ENCODE results near the gene KRTAP23-1. TPM values are rescaled to one million over a fixed set of nuclear protein-coding genes. Genes with fewer than 3 reads are reported as not detected.

The KRTAP23-1 gene
- polyA plus RNA-seq, 2 donors, result not detected

DNA sequence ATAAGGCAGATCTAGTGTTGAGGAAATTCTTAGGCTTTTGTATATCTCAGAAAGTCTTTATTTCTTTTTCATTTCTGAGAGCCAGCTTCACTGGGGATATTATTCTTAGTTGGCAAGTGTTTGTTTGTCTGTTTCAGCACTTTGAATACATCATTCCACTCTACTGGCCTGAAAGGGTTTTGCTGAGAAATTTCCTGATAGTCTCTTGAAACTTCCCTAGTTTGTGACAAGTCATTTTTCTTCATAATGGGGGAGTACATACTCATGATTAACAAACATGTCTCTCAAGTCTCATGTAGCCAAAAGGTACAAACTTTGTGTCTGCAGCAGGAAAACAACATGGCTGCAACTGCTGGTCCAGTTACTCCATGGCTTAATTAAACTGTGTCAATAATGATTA lies 22.0 kb downstream of the KRTAP23-1 start:
- no peaks in the 10 kb centered on the region for H3K9me3 ChIP-seq (ENCODE audit: control insufficient read depth in 2 of 2, insufficient read depth in 1 of 2, low read depth in 1 of 2, low read length in 1 of 2)
- H3K36me3 ChIP-seq (ENCODE audit: control insufficient read depth in 2 of 2, insufficient read depth in 2 of 2, low read length in 1 of 2), result no peaks in the 10 kb centered on the region
- H3K4me3 ChIP-seq (ENCODE audit: low read depth in 1 of 2, low read length in 2 of 2), result no peak overlapping the region
- H3K27me3 ChIP-seq (ENCODE audit: control insufficient read depth in 1 of 2, insufficient read depth in 2 of 2, low read length in 2 of 2), result no peaks in the 10 kb centered on the region
- no peak overlapping the region for H3K27ac ChIP-seq (ENCODE audit: low read depth in 2 of 2, low read length in 1 of 2)
- no peaks in the 10 kb centered on the region for H3K4me1 ChIP-seq (ENCODE audit: control insufficient read depth in 2 of 2, insufficient read depth in 2 of 2, low read length in 1 of 2)

DNA sequence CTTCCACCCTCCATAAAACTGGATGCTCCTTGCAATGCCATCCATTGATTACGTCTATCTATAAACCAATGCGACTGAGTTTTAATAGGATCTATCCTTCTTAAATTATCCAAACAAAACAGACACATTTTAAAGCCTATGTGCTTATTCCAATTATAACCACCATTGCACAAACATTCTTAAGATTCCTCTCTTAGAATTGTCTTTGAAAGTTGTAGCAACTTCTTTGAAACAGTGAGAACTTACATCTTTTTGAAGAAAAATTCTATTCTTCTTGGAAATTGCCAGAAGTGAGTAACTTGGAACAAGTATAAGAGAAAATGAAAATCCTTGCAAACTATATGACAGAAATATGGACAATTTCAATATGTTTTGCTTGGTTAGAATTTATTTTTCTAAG lies 28.2 kb downstream of the KRTAP23-1 start, which contains the start of gene KRTAP26-1:
Gene KRTAP26-1, minus strand, starts transcription at position 101 of the 400 bp plus-strand sequence. CDS start 280 bp downstream, outside the sequence.
- Histone ChIP-seq H3K36me3 (ENCODE audit: control insufficient read depth in 2 of 2, insufficient read depth in 2 of 2, low read length in 1 of 2) (no peaks in the 10 kb centered on the region), H3K4me3 (ENCODE audit: low read depth in 1 of 2, low read length in 2 of 2) (no peak within 1 kb of the TSS), H3K27me3 (ENCODE audit: control insufficient read depth in 1 of 2, insufficient read depth in 2 of 2, low read length in 2 of 2) (no peaks in the 10 kb centered on the region), H3K4me1 (ENCODE audit: control insufficient read depth in 2 of 2, insufficient read depth in 2 of 2, low read length in 1 of 2) (no peaks in the 10 kb centered on the region), H3K9me3 (ENCODE audit: control insufficient read depth in 2 of 2, insufficient read depth in 1 of 2, low read depth in 1 of 2, low read length in 1 of 2) (peaks cover 0 to 2% of the 10 kb centered on the region in 2 donors), H3K27ac (ENCODE audit: low read depth in 2 of 2, low read length in 1 of 2) (no peak within 1 kb of the TSS)
- WGBS, 2 donors, result 80 to 90% methylated on average over 2 of the region's 2 CpGs

DNA sequence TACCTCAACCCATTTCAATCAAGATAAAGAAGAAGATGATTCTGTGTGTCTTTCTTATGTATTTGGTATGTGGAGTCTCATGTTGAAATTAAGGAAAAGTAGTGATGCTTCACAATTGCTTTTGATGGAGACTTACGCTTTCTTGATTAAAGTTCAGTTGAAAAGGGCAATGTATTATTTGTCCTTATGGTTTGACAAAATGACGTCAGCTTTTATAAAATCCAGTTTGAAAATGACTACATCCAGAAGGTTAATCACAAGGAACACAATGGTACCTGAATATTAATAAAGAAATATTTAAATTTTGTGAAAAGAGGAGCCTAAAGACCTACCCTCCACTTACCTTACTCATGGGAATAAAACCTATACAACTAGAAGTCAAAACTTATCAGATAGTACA lies 32.7 kb downstream of the KRTAP23-1 start:
- H3K27me3 ChIP-seq (ENCODE audit: control insufficient read depth in 1 of 2, insufficient read depth in 2 of 2, low read length in 2 of 2), result no peaks in the 10 kb centered on the region
- WGBS, 2 donors, result 91% methylated on average over 2 of the region's 2 CpGs
- peaks cover 0 to 2% of the 10 kb centered on the region in 2 donors for H3K9me3 ChIP-seq (ENCODE audit: control insufficient read depth in 2 of 2, insufficient read depth in 1 of 2, low read depth in 1 of 2, low read length in 1 of 2)
- H3K4me3 ChIP-seq (ENCODE audit: low read depth in 1 of 2, low read length in 2 of 2), result no peak overlapping the region
- H3K27ac ChIP-seq (ENCODE audit: low read depth in 2 of 2, low read length in 1 of 2), result no peak overlapping the region
- no peaks in the 10 kb centered on the region for H3K4me1 ChIP-seq (ENCODE audit: control insufficient read depth in 2 of 2, insufficient read depth in 2 of 2, low read length in 1 of 2)
- H3K36me3 ChIP-seq (ENCODE audit: control insufficient read depth in 2 of 2, insufficient read depth in 2 of 2, low read length in 1 of 2), result no peaks in the 10 kb centered on the region

DNA sequence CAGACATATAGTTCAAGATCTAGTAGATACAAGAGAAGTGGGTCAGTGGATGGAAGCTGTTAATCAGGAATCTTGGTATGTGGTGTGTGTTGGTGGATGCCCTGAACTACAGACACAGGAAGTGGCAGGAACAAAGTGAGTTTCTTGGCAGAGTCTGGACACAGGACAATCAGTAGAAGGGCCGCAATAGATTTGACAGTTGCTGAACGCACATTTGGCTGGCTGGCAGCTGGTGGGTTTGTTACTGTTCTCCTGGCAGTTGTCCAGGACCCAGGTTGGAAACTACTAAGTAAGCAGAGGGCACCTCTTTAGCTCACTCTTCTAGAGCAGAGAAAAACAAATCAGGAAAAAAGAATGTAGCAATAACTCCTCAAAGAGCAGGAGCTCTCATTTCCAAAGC lies 41.5 kb downstream of the KRTAP23-1 start:
- no peak overlapping the region for H3K4me3 ChIP-seq (ENCODE audit: low read depth in 1 of 2, low read length in 2 of 2)
- no peaks in the 10 kb centered on the region for H3K36me3 ChIP-seq (ENCODE audit: control insufficient read depth in 2 of 2, insufficient read depth in 2 of 2, low read length in 1 of 2)
- no peaks in the 10 kb centered on the region for H3K4me1 ChIP-seq (ENCODE audit: control insufficient read depth in 2 of 2, insufficient read depth in 2 of 2, low read length in 1 of 2)
- H3K9me3 ChIP-seq (ENCODE audit: control insufficient read depth in 2 of 2, insufficient read depth in 1 of 2, low read depth in 1 of 2, low read length in 1 of 2), result no peaks in the 10 kb centered on the region
- H3K27me3 ChIP-seq (ENCODE audit: control insufficient read depth in 1 of 2, insufficient read depth in 2 of 2, low read length in 2 of 2), result no peaks in the 10 kb centered on the region
- no peak overlapping the region for H3K27ac ChIP-seq (ENCODE audit: low read depth in 2 of 2, low read length in 1 of 2)
- 57 to 60% methylated on average over 2 of the region's 2 CpGs for WGBS, 2 donors

DNA sequence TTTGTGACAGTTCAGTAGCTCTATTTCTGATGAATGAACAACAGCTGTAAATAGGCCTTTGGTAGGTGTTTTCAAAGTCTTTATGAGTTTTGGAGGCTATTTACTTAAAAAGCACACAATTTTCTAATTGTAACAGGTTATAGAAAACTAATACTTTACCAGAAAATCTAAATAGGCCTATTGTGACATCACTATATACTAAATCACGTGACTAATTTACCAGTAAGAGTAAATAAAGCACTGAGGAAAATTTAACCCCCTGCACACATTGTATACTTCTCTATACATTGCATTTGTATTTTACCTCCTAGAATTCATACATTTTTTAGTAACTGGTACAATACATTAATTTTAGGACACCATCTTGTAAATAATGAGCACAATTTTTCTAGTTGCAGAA lies 43.3 kb downstream of the KRTAP23-1 start:
- no peaks in the 10 kb centered on the region for H3K27me3 ChIP-seq (ENCODE audit: control insufficient read depth in 1 of 2, insufficient read depth in 2 of 2, low read length in 2 of 2)
- H3K36me3 ChIP-seq (ENCODE audit: control insufficient read depth in 2 of 2, insufficient read depth in 2 of 2, low read length in 1 of 2), result no peaks in the 10 kb centered on the region
- no peak overlapping the region for H3K27ac ChIP-seq (ENCODE audit: low read depth in 2 of 2, low read length in 1 of 2)
- no peaks in the 10 kb centered on the region for H3K4me1 ChIP-seq (ENCODE audit: control insufficient read depth in 2 of 2, insufficient read depth in 2 of 2, low read length in 1 of 2)
- no peak overlapping the region for H3K4me3 ChIP-seq (ENCODE audit: low read depth in 1 of 2, low read length in 2 of 2)
- WGBS, 2 donors, result 22 to 23% methylated on average over 1 of the region's 1 CpG
- no peaks in the 10 kb centered on the region for H3K9me3 ChIP-seq (ENCODE audit: control insufficient read depth in 2 of 2, insufficient read depth in 1 of 2, low read depth in 1 of 2, low read length in 1 of 2)

Other genes with a start within 250 kb of the KRTAP23-1 start
- 10 to 100 TPM in 1 of 2 donors, 1 to 10 TPM in 1; 6.5 to 15.6 TPM for gene CLDN17, start 181.8 kb downstream of the KRTAP23-1 start, polyA plus RNA-seq
- gene CLDN8, start 132.5 kb downstream of the KRTAP23-1 start, polyA plus RNA-seq, result 1 to 10 TPM; 1.4 to 2.6 TPM
- not detected for gene KRTAP24-1, start 65.7 kb downstream of the KRTAP23-1 start, polyA plus RNA-seq
- not detected for gene KRTAP25-1, start 59.1 kb downstream of the KRTAP23-1 start, polyA plus RNA-seq
- gene KRTAP26-1, start 28.3 kb downstream of the KRTAP23-1 start, polyA plus RNA-seq, result not detected
- gene KRTAP27-1, start 10.9 kb downstream of the KRTAP23-1 start, polyA plus RNA-seq, result not detected
- gene KRTAP13-2, start 23.7 kb upstream of the KRTAP23-1 start, polyA plus RNA-seq, result not detected
- gene KRTAP13-1, start 47.4 kb upstream of the KRTAP23-1 start, polyA plus RNA-seq, result not detected
- not detected for gene KRTAP13-3, start 77.3 kb upstream of the KRTAP23-1 start, polyA plus RNA-seq
- not detected for gene KRTAP13-4, start 81.6 kb upstream of the KRTAP23-1 start, polyA plus RNA-seq
- gene KRTAP15-1, start 91.7 kb upstream of the KRTAP23-1 start, polyA plus RNA-seq, result not detected
- gene KRTAP19-1, start 131.8 kb upstream of the KRTAP23-1 start, polyA plus RNA-seq, result not detected
- not detected for gene KRTAP19-2, start 138.8 kb upstream of the KRTAP23-1 start, polyA plus RNA-seq
- gene KRTAP19-3, start 143.4 kb upstream of the KRTAP23-1 start, polyA plus RNA-seq, result not detected
- gene KRTAP19-4, start 148.6 kb upstream of the KRTAP23-1 start, polyA plus RNA-seq, result not detected
- not detected for gene KRTAP19-5, start 153.5 kb upstream of the KRTAP23-1 start, polyA plus RNA-seq
- not detected for gene KRTAP19-6, start 193.3 kb upstream of the KRTAP23-1 start, polyA plus RNA-seq
- not detected for gene KRTAP19-7, start 212.7 kb upstream of the KRTAP23-1 start, polyA plus RNA-seq
- gene KRTAP22-2, start 241.8 kb upstream of the KRTAP23-1 start, polyA plus RNA-seq, result not detected
- not detected for gene KRTAP6-3, start 243.8 kb upstream of the KRTAP23-1 start, polyA plus RNA-seq